Neural cell (in vitro differentiated cells): ENCODE results near the gene MYB. TPM values are rescaled to one million over a fixed set of nuclear protein-coding genes. Genes with fewer than 3 reads are reported as not detected.

Experiments
- H2AFZ ChIP-seq: fragments of 200-600, 300-800 bp; sonication (generic), shearing (Covaris generic); 2 replicates; pipeline ENCODE4 v1.6.0; 2014; ENCODE audit warnings: low read depth, mild to moderate bottlenecking, antibody characterized with exemption, low read length, moderate library complexity
- H3F3A ChIP-seq: fragments of 200-600 bp; shearing (Covaris generic); 2 replicates; pipeline ENCODE4 v1.6.1; 2016; ENCODE audit warnings: mild to moderate bottlenecking, moderate library complexity, mixed read lengths, antibody characterized with exemption, low read length; ENCODE audit not compliant: insufficient read depth, poor library complexity, severe bottlenecking
- H3K27ac ChIP-seq: fragments of 200-600, 300-800 bp; sonication (generic), shearing (Covaris generic); 2 replicates; pipeline ENCODE4 v1.5.1; 2014; ENCODE audit warnings: mild to moderate bottlenecking, low read length, moderate library complexity
- H3K27me3 ChIP-seq: fragments of 300-800, 200-600 bp; sonication (generic), shearing (Covaris generic); 2 replicates; pipeline ENCODE4 v1.6.0; 2014; ENCODE audit warnings: mild to moderate bottlenecking, low read depth, low read length, moderate library complexity; ENCODE audit not compliant: insufficient read depth
- H3K36me3 ChIP-seq: fragments of 300-800, 200-600 bp; sonication (generic), shearing (Covaris generic); 2 replicates; pipeline ENCODE4 v1.5.1; 2014; ENCODE audit warnings: mild to moderate bottlenecking, antibody characterized with exemption, low read length, moderate library complexity; ENCODE audit not compliant: insufficient read depth
- H3K4me2 ChIP-seq: fragments of 300-800, 200-600 bp; sonication (generic), shearing (Covaris generic); 2 replicates; pipeline ENCODE4 v1.6.0; 2014; ENCODE audit warnings: mild to moderate bottlenecking, low read length
- H3K4me3 ChIP-seq: fragments of 300-800, 200-600 bp; sonication (generic), shearing (Covaris generic); 2 replicates; pipeline ENCODE4 v1.5.1; 2014; ENCODE audit warnings: mild to moderate bottlenecking, low read length, moderate library complexity
- H3K79me2 ChIP-seq: fragments of 200-600 bp; shearing (Covaris generic); replicated peaks from 2 replicates; pipeline ENCODE4 v1.6.0; 2014; ENCODE audit warnings: mild to moderate bottlenecking, low read length, moderate library complexity; ENCODE audit not compliant: insufficient read depth
- H3K9ac ChIP-seq: fragments of 300-800, 200-600 bp; sonication (generic), shearing (Covaris generic); 2 replicates; pipeline ENCODE4 v1.6.1; 2016; ENCODE audit warnings: mild to moderate bottlenecking, low read length, mixed read lengths
- H3K9me2 ChIP-seq: fragments of 200-600 bp; shearing (Covaris generic); 2 replicates; pipeline ENCODE4 v1.6.1; 2016; ENCODE audit warnings: mild to moderate bottlenecking, low read length, mixed read lengths; ENCODE audit not compliant: insufficient read depth
- H3K9me3 ChIP-seq: fragments of 200-600, 300-800 bp; sonication (generic), shearing (Covaris generic); 2 replicates; pipeline ENCODE4 v1.6.1; 2016; ENCODE audit warnings: mild to moderate bottlenecking, mixed run types, low read length, moderate library complexity, mixed read lengths
- H4K20me1 ChIP-seq: fragments of 200-600 bp; shearing (Covaris generic); 2 replicates; pipeline ENCODE4 v1.6.1; 2016; ENCODE audit warnings: mild to moderate bottlenecking, mixed run types; ENCODE audit not compliant: insufficient read depth
- CTCF ChIP-seq: fragments of 450-650 bp; IDR thresholded peaks from 2 replicates; pipeline ENCODE4 v1.5.1; 2014; ENCODE audit warnings: antibody characterized with exemption, mild to moderate bottlenecking, moderate library complexity; ENCODE audit not compliant: poor library complexity, severe bottlenecking
- EP300 ChIP-seq: fragments of 450-650 bp; conservative IDR thresholded peaks from 2 replicates; pipeline ENCODE4 v1.6.1; 2014; ENCODE audit warnings: antibody characterized with exemption, mild to moderate bottlenecking, moderate library complexity; ENCODE audit not compliant: poor library complexity, severe bottlenecking
- EZH2 ChIP-seq: fragments of 200-600, 300-800 bp; shearing (Covaris generic), sonication (generic); IDR thresholded peaks from 2 replicates; pipeline ENCODE4 v1.6.1; 2014; ENCODE audit warnings: antibody characterized with exemption, low read length, borderline replicate concordance, mild to moderate bottlenecking; ENCODE audit not compliant: insufficient read depth, poor library complexity, severe bottlenecking
- MXI1 ChIP-seq: fragments of 450-650 bp; conservative IDR thresholded peaks from 2 replicates; pipeline ENCODE4 v1.6.1; 2014; ENCODE audit warnings: antibody characterized with exemption, mild to moderate bottlenecking; ENCODE audit not compliant: poor library complexity, severe bottlenecking
- POLR2AphosphoS5 ChIP-seq: IDR thresholded peaks from 2 replicates; pipeline ENCODE4 v1.6.1; 2012
- RAD21 ChIP-seq: fragments of 450-650 bp; conservative IDR thresholded peaks from 2 replicates; pipeline ENCODE4 v1.6.1; 2014; ENCODE audit warnings: antibody characterized with exemption, mild to moderate bottlenecking, moderate library complexity
- REST ChIP-seq: IDR thresholded peaks from 2 replicates; pipeline ENCODE4 v1.6.1; 2012; ENCODE audit warnings: borderline replicate concordance
- SMC3 ChIP-seq: fragments of 450-650 bp; conservative IDR thresholded peaks from 2 replicates; pipeline ENCODE4 v1.6.1; 2014; ENCODE audit warnings: antibody characterized with exemption, mild to moderate bottlenecking, moderate library complexity; ENCODE audit not compliant: poor library complexity
- TAF1 ChIP-seq: IDR thresholded peaks from 2 replicates; pipeline ENCODE4 v1.6.1; 2012; ENCODE audit warnings: low read depth
- polyA plus RNA-seq: library from polyadenylated mRNA; depleted of rRNA; stranded (reverse); fragments of >200 nt; gene quantifications from 2 replicates; pipeline ENCODE4 v1.2.3, GENCODE V29; 2014

Gene MYB
- polyA plus RNA-seq, 1 donor from 2014 or later, result 4.0 TPM

- Histone ChIP-seq H3F3A (no peaks in the 10 kb centered on the region), H3K4me2 (no peak overlapping the region), H3K4me3 (no peak overlapping the region), H3K79me2 (no peaks in the 10 kb centered on the region), H3K36me3 (no peaks in the 10 kb centered on the region), H3K27me3 (no peaks in the 10 kb centered on the region), H3K9ac (no peak overlapping the region), H3K9me3 (no peaks in the 10 kb centered on the region), H4K20me1 (no peaks in the 10 kb centered on the region), H3K9me2 (no peaks in the 10 kb centered on the region), H3K27ac (no peak overlapping the region), H2AFZ (no peak overlapping the region)
- TF ChIP-seq REST, result no peak
- no peak for TF ChIP-seq TAF1
- TF ChIP-seq EP300, result no peak
- no peak for TF ChIP-seq EZH2
- no peak for TF ChIP-seq MXI1
- no peak for TF ChIP-seq CTCF
- no peak for TF ChIP-seq POLR2AphosphoS5
- TF ChIP-seq SMC3, result no peak
- TF ChIP-seq RAD21, result no peak
Measured at GRCh38 chr6:135227758-135228157, 46.6 kb downstream of the MYB start.

- H2AFZ ChIP-seq, result no peak overlapping the region
- H3K4me3 ChIP-seq, result no peak overlapping the region
- no peak for TF ChIP-seq REST
- TF ChIP-seq RAD21, result no peak
- no peak for TF ChIP-seq TAF1
- TF ChIP-seq MXI1, result no peak
- no peak for TF ChIP-seq CTCF
- no peak for TF ChIP-seq POLR2AphosphoS5
- TF ChIP-seq EP300, result no peak
- no peak for TF ChIP-seq EZH2
- no peak for TF ChIP-seq SMC3
- no peaks in the 10 kb centered on the region for H3K9me2 ChIP-seq
- no peaks in the 10 kb centered on the region for H3K9me3 ChIP-seq
- no peaks in the 10 kb centered on the region for H4K20me1 ChIP-seq
- no peak overlapping the region for H3K27ac ChIP-seq
- no peaks in the 10 kb centered on the region for H3F3A ChIP-seq
- H3K4me2 ChIP-seq, result no peak overlapping the region
- H3K36me3 ChIP-seq, result no peaks in the 10 kb centered on the region
- H3K9ac ChIP-seq, result no peak overlapping the region
- H3K79me2 ChIP-seq, result no peaks in the 10 kb centered on the region
- H3K27me3 ChIP-seq, result no peaks in the 10 kb centered on the region
Measured at GRCh38 chr6:135228486-135228885, 47.4 kb downstream of the MYB start.
